Skin epidermis (tissue), 12 donors: Measurements from ENCODE around the gene TDRKH.

ENCODE experiments used
- H3K27ac ChIP-seq, 21 experiments: fragments of 200-600 bp; sonication (generic) in 11 of 21; one replicate each; pipeline ENCODE4 v1.5.0; 2020; ENCODE audit warnings: mild to moderate bottlenecking in 3 of 21, inconsistent platforms in 2 of 21, moderate library complexity in 2 of 21
- H3K4me3 ChIP-seq, 7 experiments: fragments of 200-600 bp; sonication (generic) in 2 of 7; one replicate each; pipeline ENCODE4 v1.5.0; 2020; ENCODE audit warnings: inconsistent platforms in 2 of 7, mild to moderate bottlenecking in 2 of 7, moderate library complexity in 1 of 7

Gene TDRKH

DNA sequence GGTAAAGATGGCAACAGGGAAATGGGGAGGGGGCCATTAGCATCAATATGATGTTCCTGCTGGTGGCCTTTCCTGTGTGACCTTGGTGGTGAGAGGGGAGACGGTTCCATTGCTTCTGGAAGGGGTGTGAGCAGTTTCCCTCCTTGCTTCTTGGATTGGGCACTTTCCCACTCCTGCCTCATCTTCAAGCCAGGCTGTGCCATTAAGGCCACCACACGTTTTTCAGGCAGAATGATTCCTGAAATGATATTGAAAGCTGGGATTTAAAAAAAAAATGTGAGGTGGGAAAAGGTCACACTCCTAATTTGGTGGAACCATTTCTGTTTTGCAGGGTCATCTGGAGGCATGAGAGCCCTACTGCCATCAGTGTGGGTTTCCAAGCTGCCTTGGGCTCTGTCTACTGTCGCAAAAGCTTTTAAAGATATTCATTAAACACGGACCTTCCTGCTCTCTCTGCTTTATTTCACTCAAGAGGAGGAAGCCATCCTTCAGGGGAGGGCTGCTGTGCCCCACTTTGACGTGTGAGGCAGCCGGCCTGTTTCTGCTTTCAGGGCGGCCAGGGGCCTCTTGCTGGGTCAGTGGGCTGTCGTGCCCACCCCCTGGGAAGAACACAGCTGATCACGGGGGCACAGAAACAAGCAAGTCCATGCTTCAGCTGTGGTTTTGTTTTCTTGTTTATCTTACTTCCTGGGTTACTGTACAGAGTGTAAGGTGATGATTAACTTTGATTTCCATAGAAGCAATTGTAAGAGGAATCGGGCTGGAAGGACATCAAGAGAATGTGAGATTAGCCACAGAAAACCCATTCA lies 60.9 kb downstream of the TDRKH start:
- Histone ChIP-seq H3K27ac (no peak overlapping the region), H3K4me3 (no peak overlapping the region)

DNA sequence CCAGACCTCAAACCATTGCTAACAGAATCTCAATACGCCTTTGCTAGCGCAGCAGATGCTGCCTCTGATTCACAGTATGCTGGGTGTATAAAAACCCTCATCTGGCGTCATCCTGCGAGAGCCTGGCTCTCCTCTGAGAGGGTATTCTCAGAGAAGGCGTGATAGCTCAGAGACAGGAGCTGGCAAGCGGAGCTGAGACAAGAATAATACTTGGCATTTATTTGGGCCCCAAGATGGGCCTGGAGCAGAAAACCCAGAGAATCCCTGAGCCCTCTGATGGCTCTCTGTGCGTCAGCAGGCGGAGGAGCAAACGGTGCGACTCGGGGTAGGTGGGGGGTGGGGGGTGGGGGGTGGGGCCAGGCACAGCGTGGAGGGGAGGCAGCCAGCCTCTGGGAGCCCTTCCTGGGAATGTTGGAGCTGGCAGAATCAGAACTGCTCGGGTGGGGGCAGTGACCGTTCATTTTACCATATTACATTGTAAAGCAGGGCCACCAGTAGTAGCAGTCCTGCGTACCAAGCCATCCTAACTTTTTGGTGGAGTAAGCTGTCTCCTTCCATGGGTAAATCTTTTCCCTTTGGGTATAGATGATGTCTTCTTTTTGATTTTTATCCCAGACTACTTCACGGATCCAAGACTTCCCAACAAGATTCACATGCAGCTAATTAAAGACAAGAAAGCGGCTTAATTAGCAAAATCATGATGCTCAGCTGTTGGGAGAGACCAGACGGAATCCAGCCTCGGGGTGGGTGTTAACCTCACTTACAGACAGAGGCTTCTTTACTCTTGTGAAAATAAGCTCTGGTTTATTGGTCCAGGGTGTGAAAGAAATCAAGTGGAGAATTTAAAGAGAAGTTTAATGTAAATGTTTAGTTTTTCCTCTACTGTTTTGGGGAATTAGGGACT lies 61.9 kb downstream of the TDRKH start:
- Histone ChIP-seq H3K27ac (peak overlapping the region in 1 of 21 experiments; percentile 44), H3K4me3 (no peak overlapping the region)

DNA sequence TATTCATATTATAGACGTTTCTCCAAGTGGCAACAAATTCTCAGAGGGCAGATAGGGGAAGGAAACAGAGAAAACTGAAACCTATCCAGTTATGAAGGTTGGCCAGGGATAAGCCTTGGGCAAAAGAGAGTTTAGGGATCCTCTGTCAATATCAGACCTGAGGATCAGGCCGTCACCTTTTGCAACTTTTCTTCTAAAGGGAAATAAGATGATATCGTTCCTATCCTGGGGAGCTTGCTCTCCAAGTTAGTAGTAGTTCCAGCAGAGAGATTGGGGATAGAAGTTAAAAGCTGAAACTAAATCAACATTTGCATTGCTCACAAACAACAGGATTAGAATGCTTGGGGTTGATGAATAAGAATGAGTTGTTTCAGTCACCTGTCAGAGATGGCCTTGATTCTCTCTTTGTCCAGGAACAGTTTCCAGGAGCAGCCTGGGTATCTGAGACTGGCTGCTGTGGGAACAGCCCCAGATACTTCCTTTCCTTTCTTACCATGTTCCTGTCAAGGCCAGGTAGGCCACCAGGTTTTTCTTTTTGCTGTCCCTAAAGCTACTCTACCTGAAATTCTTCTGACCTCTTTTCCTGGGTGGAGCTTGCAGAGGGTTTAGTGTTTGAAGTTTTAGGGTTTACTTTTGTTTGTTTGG lies 66.5 kb downstream of the TDRKH start:
- Histone ChIP-seq H3K4me3 (no peak overlapping the region), H3K27ac (no peak overlapping the region)
